Testis (tissue), 2 donors: ENCODE results near the gene GREB1.

ENCODE experiments used
- POLR2A ChIP-seq: fragments of 450-650 bp; IDR thresholded peaks from one replicate; pipeline ENCODE4 v1.6.1; 2017; ENCODE audit warnings: antibody characterized with exemption, mild to moderate bottlenecking, moderate library complexity
- TF ChIP-seq, protein P1 (sequence below), 3 experiments: fragments of 450-650 bp in 2 of 3; fragments of 200-600 bp in 1 of 3; sonication (generic) in 1 of 3; IDR thresholded peaks; one replicate each; pipeline ENCODE4 v1.5.1; 2016 to 2019; ENCODE audit warnings: antibody characterized with exemption in 3 of 3, mild to moderate bottlenecking in 2 of 3, moderate library complexity in 1 of 3

GRCh38 chr2:11574176-11575046 lies 40.6 kb downstream of the GREB1 start:
- TF ChIP-seq, protein P1, sequence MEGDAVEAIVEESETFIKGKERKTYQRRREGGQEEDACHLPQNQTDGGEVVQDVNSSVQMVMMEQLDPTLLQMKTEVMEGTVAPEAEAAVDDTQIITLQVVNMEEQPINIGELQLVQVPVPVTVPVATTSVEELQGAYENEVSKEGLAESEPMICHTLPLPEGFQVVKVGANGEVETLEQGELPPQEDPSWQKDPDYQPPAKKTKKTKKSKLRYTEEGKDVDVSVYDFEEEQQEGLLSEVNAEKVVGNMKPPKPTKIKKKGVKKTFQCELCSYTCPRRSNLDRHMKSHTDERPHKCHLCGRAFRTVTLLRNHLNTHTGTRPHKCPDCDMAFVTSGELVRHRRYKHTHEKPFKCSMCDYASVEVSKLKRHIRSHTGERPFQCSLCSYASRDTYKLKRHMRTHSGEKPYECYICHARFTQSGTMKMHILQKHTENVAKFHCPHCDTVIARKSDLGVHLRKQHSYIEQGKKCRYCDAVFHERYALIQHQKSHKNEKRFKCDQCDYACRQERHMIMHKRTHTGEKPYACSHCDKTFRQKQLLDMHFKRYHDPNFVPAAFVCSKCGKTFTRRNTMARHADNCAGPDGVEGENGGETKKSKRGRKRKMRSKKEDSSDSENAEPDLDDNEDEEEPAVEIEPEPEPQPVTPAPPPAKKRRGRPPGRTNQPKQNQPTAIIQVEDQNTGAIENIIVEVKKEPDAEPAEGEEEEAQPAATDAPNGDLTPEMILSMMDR (IDR thresholded peaks at IDR 0.05): no peak
- no peak for TF ChIP-seq POLR2A
